Esophagus squamous epithelium (tissue), 5 donors: ENCODE data around the gene FTCDNL1. TPM values are rescaled to one million over a fixed set of nuclear protein-coding genes. Genes with fewer than 3 reads are reported as not detected.
A peak's percentile ranks its signal among the peaks of the same experiment; 100 is the strongest.

Experiments
- DNase-seq: peaks from one replicate; lab custom pipeline; 2025; lab: John Stamatoyannopoulos, UW
- H3K27ac ChIP-seq, 4 donors: fragments of 200-600 bp; sonication (generic); one replicate each; pipeline ENCODE4 v1.5.1; 2016 to 2019; ENCODE audit warnings: mild to moderate bottlenecking in 1 of 4
- H3K27me3 ChIP-seq, 4 donors: fragments of 200-600 bp; sonication (generic); 1 replicate in 3 of 4; 2 replicates in 1 of 4; pipeline versions ENCODE4 v1.5.1 to v1.6.0; 2017 to 2021; ENCODE audit warnings: antibody characterized with exemption in 1 of 4
- H3K36me3 ChIP-seq, 3 donors: fragments of 200-600 bp; sonication (generic); one replicate each; pipeline ENCODE4 v1.5.1; 2016 to 2019
- H3K4me1 ChIP-seq, 3 donors: fragments of 200-600 bp; sonication (generic); one replicate each; pipeline ENCODE4 v1.5.1; 2017 to 2019
- H3K4me3 ChIP-seq, 4 donors: fragments of 200-600 bp; sonication (generic); 1 replicate in 3 of 4; 2 replicates in 1 of 4; pipeline ENCODE4 v1.5.1; 2016 to 2019; ENCODE audit warnings: mild to moderate bottlenecking in 2 of 4, moderate library complexity in 1 of 4
- H3K9me3 ChIP-seq, 3 donors: fragments of 200-600 bp; sonication (generic); one replicate each; pipeline ENCODE4 v1.5.1; 2016 to 2019
- POLR2A ChIP-seq, 4 donors: fragments of 450-650 bp; IDR thresholded peaks; one replicate each; pipeline ENCODE4 v1.6.1; 2017; ENCODE audit warnings: antibody characterized with exemption in 4 of 4, mild to moderate bottlenecking in 4 of 4, moderate library complexity in 3 of 4
- WGBS, 2 donors: methylation state at CpG; one replicate each; pipeline ENCODE4 v1.1.5; 2018; 5-methylcytosine and 5-hydroxymethylcytosine counted together
- intact Hi-C: fragments of 100-400 bp; cut with DNase I; formaldehyde crosslinking; loops from one replicate; pipeline ENCODE4 v1.15.0; 2022
- total RNA-seq, 4 donors: library from RNA; depleted of rRNA; stranded (reverse); fragments of >200 nt; gene quantifications; one replicate each; pipeline ENCODE4 v1.1.0, GENCODE V29; 2016
- TF ChIP-seq, protein P1 (sequence below), 6 experiments: fragments of 450-650 bp in 4 of 6; fragments of 200-600 bp in 2 of 6; sonication (generic) in 2 of 6; IDR thresholded peaks; one replicate each; pipeline ENCODE4 v1.5.1; 2016 to 2019; ENCODE audit warnings: antibody characterized with exemption in 6 of 6, mild to moderate bottlenecking in 4 of 6, moderate library complexity in 4 of 6
- donor health status: DM: yes; HTN: yes; CAD: no.

Gene FTCDNL1
- total RNA-seq, 4 donors from 2014 or later = 1.3 to 5.0 (median 2.6) TPM

DNA sequence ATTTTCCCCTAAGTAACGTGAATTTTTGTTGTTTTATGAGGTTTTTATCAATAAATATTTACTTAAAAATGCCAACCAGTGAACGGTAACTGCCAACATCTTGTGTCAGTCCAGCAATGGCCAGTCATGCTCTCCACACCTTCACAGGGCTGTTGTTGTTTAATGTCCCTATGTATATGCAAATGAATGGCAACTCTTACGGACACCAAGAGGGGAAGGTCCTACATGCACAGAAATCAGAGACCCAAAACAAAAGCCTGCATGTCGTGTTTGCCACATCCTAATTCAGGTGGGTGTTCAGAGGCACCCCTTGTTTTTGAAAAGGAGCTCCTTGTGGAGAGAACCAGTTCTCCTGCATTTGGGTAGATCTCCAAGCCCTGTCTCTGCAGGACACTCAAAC, 4.8 kb upstream of the FTCDNL1 start:
- peaks cover 0 to 17% (median 0%) of the 10 kb centered on the region in 4 donors for H3K27me3 ChIP-seq
- DNase-seq = no peak
- intact Hi-C loops = loop anchor here (5.0 kb wide), 1 partner anchor 154 kb away; no protein-coding TSS in a partner anchor
- no peaks in the 10 kb centered on the region for H3K9me3 ChIP-seq
- H3K4me1 ChIP-seq = peaks cover 0 to 9% (median 0%) of the 10 kb centered on the region in 3 donors
- H3K4me3 ChIP-seq = no peak overlapping the region
- no peaks in the 10 kb centered on the region for H3K36me3 ChIP-seq
- 49 to 53% methylated on average over 4 of the region's 4 CpGs for WGBS, 2 donors
- TF ChIP-seq, protein P1, sequence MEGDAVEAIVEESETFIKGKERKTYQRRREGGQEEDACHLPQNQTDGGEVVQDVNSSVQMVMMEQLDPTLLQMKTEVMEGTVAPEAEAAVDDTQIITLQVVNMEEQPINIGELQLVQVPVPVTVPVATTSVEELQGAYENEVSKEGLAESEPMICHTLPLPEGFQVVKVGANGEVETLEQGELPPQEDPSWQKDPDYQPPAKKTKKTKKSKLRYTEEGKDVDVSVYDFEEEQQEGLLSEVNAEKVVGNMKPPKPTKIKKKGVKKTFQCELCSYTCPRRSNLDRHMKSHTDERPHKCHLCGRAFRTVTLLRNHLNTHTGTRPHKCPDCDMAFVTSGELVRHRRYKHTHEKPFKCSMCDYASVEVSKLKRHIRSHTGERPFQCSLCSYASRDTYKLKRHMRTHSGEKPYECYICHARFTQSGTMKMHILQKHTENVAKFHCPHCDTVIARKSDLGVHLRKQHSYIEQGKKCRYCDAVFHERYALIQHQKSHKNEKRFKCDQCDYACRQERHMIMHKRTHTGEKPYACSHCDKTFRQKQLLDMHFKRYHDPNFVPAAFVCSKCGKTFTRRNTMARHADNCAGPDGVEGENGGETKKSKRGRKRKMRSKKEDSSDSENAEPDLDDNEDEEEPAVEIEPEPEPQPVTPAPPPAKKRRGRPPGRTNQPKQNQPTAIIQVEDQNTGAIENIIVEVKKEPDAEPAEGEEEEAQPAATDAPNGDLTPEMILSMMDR (IDR thresholded peaks at IDR 0.05) = no peak
- TF ChIP-seq POLR2A (IDR thresholded peaks at IDR 0.05) = no peak
- H3K27ac ChIP-seq = no peak overlapping the region

GRCh38 chr2:199851883-199852282, 891 bp upstream of the FTCDNL1 start:
- Histone ChIP-seq H3K4me1 (peaks cover 0 to 18% (median 0%) of the 10 kb centered on the region in 3 donors), H3K27me3 (peaks cover 0 to 11% (median 0%) of the 10 kb centered on the region in 4 donors), H3K36me3 (no peaks in the 10 kb centered on the region), H3K27ac (peak overlapping the region in 1 of 4 donors; percentile 81), H3K4me3 (no peak overlapping the region), H3K9me3 (no peaks in the 10 kb centered on the region)
- no peak for DNase-seq
- TF ChIP-seq, protein P1 (IDR thresholded peaks at IDR 0.05) = no peak
- no peak for TF ChIP-seq POLR2A (IDR thresholded peaks at IDR 0.05)
- WGBS, 2 donors = 61 to 76% methylated on average over 2 of the region's 2 CpGs
- intact Hi-C loops = no loop called here

DNA sequence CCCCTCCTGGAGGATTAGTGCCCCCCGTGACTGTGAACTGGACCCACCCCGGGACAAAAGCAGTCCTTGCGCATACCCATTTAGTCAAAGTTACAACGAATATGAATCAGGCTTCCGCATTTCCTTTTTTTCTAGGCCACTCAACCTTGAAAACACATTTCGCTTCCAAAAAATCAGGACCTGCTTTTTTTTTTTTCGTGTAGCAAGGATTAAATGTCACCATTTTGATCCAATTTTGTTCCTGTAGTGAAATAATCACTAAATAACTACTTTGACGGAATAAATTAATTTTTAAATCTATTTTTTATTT, 464 bp upstream of the FTCDNL1 start:
- intact Hi-C loops = no loop called here
- H3K36me3 ChIP-seq = no peaks in the 10 kb centered on the region
- no peak for TF ChIP-seq POLR2A (IDR thresholded peaks at IDR 0.05)
- TF ChIP-seq, protein P1 (IDR thresholded peaks at IDR 0.05) = no peak
- peak overlapping the region; percentile 46 to 81 (median 74) for H3K27ac ChIP-seq
- peaks cover 0 to 7% (median 0%) of the 10 kb centered on the region in 4 donors for H3K27me3 ChIP-seq
- H3K4me3 ChIP-seq = peak overlapping the region; percentile 59 to 90 (median 66)
- DNase-seq = no peak
- peaks cover 0 to 18% (median 0%) of the 10 kb centered on the region in 3 donors for H3K4me1 ChIP-seq
- WGBS, 2 donors = 16 to 24% methylated on average over 8 of the region's 8 CpGs
- no peaks in the 10 kb centered on the region for H3K9me3 ChIP-seq

GRCh38 chr2:199850218-199850717, 724 bp downstream of the FTCDNL1 start:
- H3K4me3 ChIP-seq = peak overlapping the region; percentile 59 to 90 (median 66)
- intact Hi-C loops = no loop called here
- no peak for DNase-seq
- no peaks in the 10 kb centered on the region for H3K9me3 ChIP-seq
- H3K36me3 ChIP-seq = no peaks in the 10 kb centered on the region
- peaks cover 0 to 4% (median 0%) of the 10 kb centered on the region in 4 donors for H3K27me3 ChIP-seq
- peak overlapping the region; percentile 46 to 81 (median 72) for H3K27ac ChIP-seq
- H3K4me1 ChIP-seq = peaks cover 0 to 18% (median 0%) of the 10 kb centered on the region in 3 donors
- TF ChIP-seq POLR2A (IDR thresholded peaks at IDR 0.05) = no peak
- TF ChIP-seq, protein P1 (IDR thresholded peaks at IDR 0.05) = no peak
- 27 to 35% methylated on average over 5 of the region's 12 CpGs for WGBS, 2 donors

- intact Hi-C loops = no loop called here
- WGBS, 2 donors = 88 to 89% methylated on average over 11 of the region's 11 CpGs
Observed at GRCh38 chr2:199848389-199849130, 2.4 kb downstream of the FTCDNL1 start.

More at GRCh38 chr2:199848389-199849130, 2.4 kb downstream of the FTCDNL1 start:
- TF ChIP-seq, protein P1 (IDR thresholded peaks at IDR 0.05) = no peak
- TF ChIP-seq POLR2A (IDR thresholded peaks at IDR 0.05) = no peak
- no peaks in the 10 kb centered on the region for H3K36me3 ChIP-seq
- H3K4me1 ChIP-seq = peaks cover 0 to 18% (median 0%) of the 10 kb centered on the region in 3 donors
- H3K27ac ChIP-seq = no peak overlapping the region
- no peak overlapping the region for H3K4me3 ChIP-seq
- H3K9me3 ChIP-seq = no peaks in the 10 kb centered on the region
- no peak for DNase-seq
- H3K27me3 ChIP-seq = peaks cover 0 to 4% (median 0%) of the 10 kb centered on the region in 4 donors
